GM12801 (cell line): ENCODE measurements around the gene HOXB3.

Experiments used
- CTCF ChIP-seq: IDR thresholded peaks from one replicate; pipeline ENCODE4 v1.5.1; 2011; ENCODE audit warnings: control low read depth; ENCODE audit not compliant: insufficient read length; ENCODE audit errors: extremely low read depth

Gene HOXB3

GRCh38 chr17:48632579-48633265 lies 42.7 kb upstream of the HOXB3 start:
- TF ChIP-seq CTCF, result no peak

- TF ChIP-seq CTCF, result no peak
Observed at GRCh38 chr17:48631693-48632578, 41.9 kb upstream of the HOXB3 start.

- no peak for TF ChIP-seq CTCF
Observed at GRCh38 chr17:48630925-48631692, 41.1 kb upstream of the HOXB3 start.

GRCh38 chr17:48630009-48630924 lies 40.2 kb upstream of the HOXB3 start:
- no peak for TF ChIP-seq CTCF

- TF ChIP-seq CTCF, result no peak
Observed at GRCh38 chr17:48629411-48629759, 39.3 kb upstream of the HOXB3 start.

- TF ChIP-seq CTCF, result no peak
Observed at GRCh38 chr17:48628649-48629410, 38.8 kb upstream of the HOXB3 start.
